ENCODE measurements around the gene AHI1.
A peak's percentile ranks its signal among the peaks of the same experiment; 100 is the strongest.

AHI1 gene

DNA sequence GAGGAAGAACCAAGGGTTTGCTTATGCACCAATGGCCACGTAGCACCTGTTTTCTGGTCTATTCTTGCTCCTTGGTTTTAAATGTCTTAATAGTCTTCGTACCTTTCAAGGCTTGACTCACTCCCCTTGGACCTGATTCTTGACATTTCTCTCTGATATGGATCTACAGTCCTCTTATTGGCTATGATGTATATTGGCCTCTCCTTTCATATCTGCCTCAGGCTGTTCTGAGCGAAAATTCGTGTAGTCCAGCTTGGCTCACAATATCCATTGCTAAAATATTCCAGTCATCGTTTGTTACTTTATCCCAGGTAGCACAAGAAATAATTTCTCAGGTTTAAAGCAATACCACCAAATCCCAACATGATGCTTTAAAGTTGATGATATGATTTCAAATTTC, 256.8 kb downstream of the AHI1 start:
- no peak overlapping the region for H3K27ac ChIP-seq (ENCODE audit: low read length, poor library complexity, severe bottlenecking)

GRCh38 chr6:135236732-135237131, 260.8 kb downstream of the AHI1 start:
- H2AFZ ChIP-seq (ENCODE audit: low read depth, low read length): no peak overlapping the region

More for the DNA sequence above, 256.8 kb downstream of the AHI1 start:
- Histone ChIP-seq H2BK120ac (ENCODE audit: low read depth, low read length) (no peak overlapping the region), H3K9me3 (ENCODE audit: control insufficient read depth, low read length) (no peaks in the 10 kb centered on the region), H4K91ac (ENCODE audit: low read length) (no peak overlapping the region), H3K9ac (ENCODE audit: low read length) (no peak overlapping the region), H3K4me1 (ENCODE audit: control insufficient read depth, insufficient read depth, low read depth, low read length) (no peaks in the 10 kb centered on the region), H3K14ac (ENCODE audit: low read length in 2 of 2) (no peak overlapping the region), H3K18ac (ENCODE audit: low read depth in 1 of 2, low read length in 2 of 2) (no peak overlapping the region), H4K8ac (ENCODE audit: low read length) (no peak overlapping the region), H3K36me3 (ENCODE audit: control insufficient read depth in 1 of 2, insufficient read depth in 2 of 2, low read depth in 1 of 2, low read length in 2 of 2) (no peaks in the 10 kb centered on the region), H3K4ac (ENCODE audit: low read depth in 1 of 2, low read length in 2 of 2) (no peak overlapping the region), H2BK15ac (ENCODE audit: low read depth, poor library complexity, severe bottlenecking) (no peak overlapping the region), H3K79me1 (replicated peaks; ENCODE audit: low read length, poor library complexity, severe bottlenecking) (no peaks in the 10 kb centered on the region), H2AFZ (ENCODE audit: low read depth, low read length) (no peak overlapping the region), H3K4me2 (ENCODE audit: low read length, poor library complexity, severe bottlenecking) (no peak overlapping the region), H2BK12ac (ENCODE audit: low read length in 2 of 2) (no peak overlapping the region), H3K23ac (ENCODE audit: low read length in 2 of 2) (no peak overlapping the region), H3K4me3 (ENCODE audit: insufficient read depth in 1 of 2, low read depth in 1 of 2, low read length in 2 of 2) (no peak overlapping the region), H3K27me3 (ENCODE audit: control insufficient read depth in 1 of 2, insufficient read depth in 1 of 2, low read length in 2 of 2) (peaks cover 0 to 7% of the 10 kb centered on the region in 2 experiments), H2BK5ac (ENCODE audit: low read depth, low read length, poor library complexity, severe bottlenecking) (no peak overlapping the region), H2AK5ac (ENCODE audit: low read length, severe bottlenecking) (no peak overlapping the region)
- WGBS: 82% methylated on average over 5 of the region's 5 CpGs
- no peak for DNase-seq

DNA sequence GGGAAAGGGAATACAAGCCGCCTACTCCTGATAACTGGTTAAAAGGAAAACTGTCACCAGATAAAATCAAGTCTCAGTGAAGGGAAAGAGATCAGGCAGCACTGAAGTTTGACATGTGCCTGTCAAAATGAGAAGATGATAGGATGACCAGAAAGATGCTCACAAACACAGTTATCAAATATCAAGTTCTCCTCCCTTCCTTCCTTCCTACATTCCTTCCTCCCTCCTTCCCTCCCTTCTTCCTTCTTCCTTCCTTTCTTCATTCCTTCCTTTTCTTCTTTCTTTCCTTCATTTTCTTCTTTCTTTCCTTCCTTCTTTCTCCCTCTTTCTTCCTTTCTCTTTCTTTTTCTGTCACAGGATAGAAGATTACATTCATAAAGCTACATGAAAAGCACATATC, 261.2 kb downstream of the AHI1 start:
- Histone ChIP-seq H4K8ac (ENCODE audit: low read length) (no peak overlapping the region), H3K79me1 (replicated peaks; ENCODE audit: low read length, poor library complexity, severe bottlenecking) (no peaks in the 10 kb centered on the region), H4K91ac (ENCODE audit: low read length) (no peak overlapping the region), H3K14ac (ENCODE audit: low read length in 2 of 2) (no peak overlapping the region), H3K36me3 (ENCODE audit: control insufficient read depth in 1 of 2, insufficient read depth in 2 of 2, low read depth in 1 of 2, low read length in 2 of 2) (no peaks in the 10 kb centered on the region), H2BK12ac (ENCODE audit: low read length in 2 of 2) (no peak overlapping the region), H2AFZ (ENCODE audit: low read depth, low read length) (no peak overlapping the region), H2BK120ac (ENCODE audit: low read depth, low read length) (no peak overlapping the region), H2BK5ac (ENCODE audit: low read depth, low read length, poor library complexity, severe bottlenecking) (no peak overlapping the region), H2AK5ac (ENCODE audit: low read length, severe bottlenecking) (no peak overlapping the region), H2BK15ac (ENCODE audit: low read depth, poor library complexity, severe bottlenecking) (no peak overlapping the region), H3K4ac (ENCODE audit: low read depth in 1 of 2, low read length in 2 of 2) (no peak overlapping the region), H3K4me2 (ENCODE audit: low read length, poor library complexity, severe bottlenecking) (no peak overlapping the region), H3K9ac (ENCODE audit: low read length) (no peak overlapping the region), H3K23ac (ENCODE audit: low read length in 2 of 2) (no peak overlapping the region), H3K9me3 (ENCODE audit: control insufficient read depth, low read length) (no peaks in the 10 kb centered on the region), H3K18ac (ENCODE audit: low read depth in 1 of 2, low read length in 2 of 2) (no peak overlapping the region), H3K27me3 (ENCODE audit: control insufficient read depth in 1 of 2, insufficient read depth in 1 of 2, low read length in 2 of 2) (peaks cover 0 to 7% of the 10 kb centered on the region in 2 experiments), H3K4me1 (ENCODE audit: control insufficient read depth, insufficient read depth, low read depth, low read length) (no peaks in the 10 kb centered on the region), H3K4me3 (ENCODE audit: insufficient read depth in 1 of 2, low read depth in 1 of 2, low read length in 2 of 2) (no peak overlapping the region), H3K27ac (ENCODE audit: low read length, poor library complexity, severe bottlenecking) (no peak overlapping the region)
- DNase-seq: no peak
- 100% methylated on average over 1 of the region's 1 CpG for whole genome bisulfite sequencing

More at GRCh38 chr6:135236732-135237131, 260.8 kb downstream of the AHI1 start:
- H4K91ac ChIP-seq (ENCODE audit: low read length): no peak overlapping the region
- no peak overlapping the region for H2BK12ac ChIP-seq (ENCODE audit: low read length in 2 of 2)
- H3K36me3 ChIP-seq (ENCODE audit: control insufficient read depth in 1 of 2, insufficient read depth in 2 of 2, low read depth in 1 of 2, low read length in 2 of 2): no peaks in the 10 kb centered on the region
- no peak overlapping the region for H3K4me2 ChIP-seq (ENCODE audit: low read length, poor library complexity, severe bottlenecking)
- no peaks in the 10 kb centered on the region for H3K4me1 ChIP-seq (ENCODE audit: control insufficient read depth, insufficient read depth, low read depth, low read length)
- H3K14ac ChIP-seq (ENCODE audit: low read length in 2 of 2): no peak overlapping the region
- peaks cover 0 to 7% of the 10 kb centered on the region in 2 experiments for H3K27me3 ChIP-seq (ENCODE audit: control insufficient read depth in 1 of 2, insufficient read depth in 1 of 2, low read length in 2 of 2)
- H3K18ac ChIP-seq (ENCODE audit: low read depth in 1 of 2, low read length in 2 of 2): no peak overlapping the region
- no peak overlapping the region for H2BK15ac ChIP-seq (ENCODE audit: low read depth, poor library complexity, severe bottlenecking)
- H3K23ac ChIP-seq (ENCODE audit: low read length in 2 of 2): no peak overlapping the region
- no peak overlapping the region for H4K8ac ChIP-seq (ENCODE audit: low read length)
- no peak overlapping the region for H3K4me3 ChIP-seq (ENCODE audit: insufficient read depth in 1 of 2, low read depth in 1 of 2, low read length in 2 of 2)
- no peak overlapping the region for H3K27ac ChIP-seq (ENCODE audit: low read length, poor library complexity, severe bottlenecking)
- H3K9ac ChIP-seq (ENCODE audit: low read length): no peak overlapping the region
- H3K79me1 ChIP-seq (replicated peaks; ENCODE audit: low read length, poor library complexity, severe bottlenecking): no peaks in the 10 kb centered on the region
- no peaks in the 10 kb centered on the region for H3K9me3 ChIP-seq (ENCODE audit: control insufficient read depth, low read length)
- no peak overlapping the region for H3K4ac ChIP-seq (ENCODE audit: low read depth in 1 of 2, low read length in 2 of 2)
- no peak for DNase-seq
- no peak overlapping the region for H2BK120ac ChIP-seq (ENCODE audit: low read depth, low read length)
- no peak overlapping the region for H2AK5ac ChIP-seq (ENCODE audit: low read length, severe bottlenecking)
- 76% methylated on average over 6 of the region's 6 CpGs for WGBS
- no peak overlapping the region for H2BK5ac ChIP-seq (ENCODE audit: low read depth, low read length, poor library complexity, severe bottlenecking)

DNA sequence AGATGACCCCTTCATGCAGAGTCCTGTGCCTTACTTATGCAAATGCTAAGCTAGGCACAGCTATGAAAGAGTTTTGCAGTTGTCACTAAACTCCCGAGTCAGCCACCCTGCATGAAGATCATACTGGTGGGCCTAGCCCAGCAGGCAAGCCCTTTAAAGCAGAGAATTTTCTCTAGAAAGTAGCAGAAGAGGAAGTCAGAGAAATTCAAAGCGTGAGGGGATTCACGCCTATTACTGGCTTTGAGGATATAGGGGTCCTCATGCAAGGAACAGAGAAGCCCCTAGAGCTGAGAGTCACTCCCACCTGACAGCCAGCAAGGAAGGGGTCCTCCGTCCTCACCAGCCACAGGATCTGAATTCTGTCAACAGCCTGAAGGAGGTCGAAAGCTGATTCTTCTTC, 261.8 kb downstream of the AHI1 start:
- peak overlapping the region in 1 of 2 experiments; percentile 21 for H3K18ac ChIP-seq (ENCODE audit: low read depth in 1 of 2, low read length in 2 of 2)
- no peaks in the 10 kb centered on the region for H3K36me3 ChIP-seq (ENCODE audit: control insufficient read depth in 1 of 2, insufficient read depth in 2 of 2, low read depth in 1 of 2, low read length in 2 of 2)
- H2BK5ac ChIP-seq (ENCODE audit: low read depth, low read length, poor library complexity, severe bottlenecking): no peak overlapping the region
- no peak overlapping the region for H2BK15ac ChIP-seq (ENCODE audit: low read depth, poor library complexity, severe bottlenecking)
- no peaks in the 10 kb centered on the region for H3K4me1 ChIP-seq (ENCODE audit: control insufficient read depth, insufficient read depth, low read depth, low read length)
- H2AFZ ChIP-seq (ENCODE audit: low read depth, low read length): no peak overlapping the region
- H2AK5ac ChIP-seq (ENCODE audit: low read length, severe bottlenecking): no peak overlapping the region
- H3K23ac ChIP-seq (ENCODE audit: low read length in 2 of 2): no peak overlapping the region
- H4K91ac ChIP-seq (ENCODE audit: low read length): no peak overlapping the region
- H3K9ac ChIP-seq (ENCODE audit: low read length): no peak overlapping the region
- H4K8ac ChIP-seq (ENCODE audit: low read length): no peak overlapping the region
- H3K27ac ChIP-seq (ENCODE audit: low read length, poor library complexity, severe bottlenecking): no peak overlapping the region
- no peak overlapping the region for H3K4me2 ChIP-seq (ENCODE audit: low read length, poor library complexity, severe bottlenecking)
- 96% methylated on average over 5 of the region's 5 CpGs for WGBS
- H3K4ac ChIP-seq (ENCODE audit: low read depth in 1 of 2, low read length in 2 of 2): no peak overlapping the region
- H3K4me3 ChIP-seq (ENCODE audit: insufficient read depth in 1 of 2, low read depth in 1 of 2, low read length in 2 of 2): no peak overlapping the region
- peaks cover 0 to 7% of the 10 kb centered on the region in 2 experiments for H3K27me3 ChIP-seq (ENCODE audit: control insufficient read depth in 1 of 2, insufficient read depth in 1 of 2, low read length in 2 of 2)
- no peaks in the 10 kb centered on the region for H3K9me3 ChIP-seq (ENCODE audit: control insufficient read depth, low read length)
- H2BK12ac ChIP-seq (ENCODE audit: low read length in 2 of 2): peak overlapping the region in 1 of 2 experiments; percentile 34
- H3K14ac ChIP-seq (ENCODE audit: low read length in 2 of 2): no peak overlapping the region
- no peaks in the 10 kb centered on the region for H3K79me1 ChIP-seq (replicated peaks; ENCODE audit: low read length, poor library complexity, severe bottlenecking)
- no peak overlapping the region for H2BK120ac ChIP-seq (ENCODE audit: low read depth, low read length)
- DNase-seq: no peak

All from mesenchymal stem cell (in vitro differentiated cells and primary cell).